ENCODE measurements around the gene PACRG.

GRCh38 chr6:162713974-162714780 lies 13.6 kb upstream of the PACRG start:
- TF ChIP-seq, protein P1, sequence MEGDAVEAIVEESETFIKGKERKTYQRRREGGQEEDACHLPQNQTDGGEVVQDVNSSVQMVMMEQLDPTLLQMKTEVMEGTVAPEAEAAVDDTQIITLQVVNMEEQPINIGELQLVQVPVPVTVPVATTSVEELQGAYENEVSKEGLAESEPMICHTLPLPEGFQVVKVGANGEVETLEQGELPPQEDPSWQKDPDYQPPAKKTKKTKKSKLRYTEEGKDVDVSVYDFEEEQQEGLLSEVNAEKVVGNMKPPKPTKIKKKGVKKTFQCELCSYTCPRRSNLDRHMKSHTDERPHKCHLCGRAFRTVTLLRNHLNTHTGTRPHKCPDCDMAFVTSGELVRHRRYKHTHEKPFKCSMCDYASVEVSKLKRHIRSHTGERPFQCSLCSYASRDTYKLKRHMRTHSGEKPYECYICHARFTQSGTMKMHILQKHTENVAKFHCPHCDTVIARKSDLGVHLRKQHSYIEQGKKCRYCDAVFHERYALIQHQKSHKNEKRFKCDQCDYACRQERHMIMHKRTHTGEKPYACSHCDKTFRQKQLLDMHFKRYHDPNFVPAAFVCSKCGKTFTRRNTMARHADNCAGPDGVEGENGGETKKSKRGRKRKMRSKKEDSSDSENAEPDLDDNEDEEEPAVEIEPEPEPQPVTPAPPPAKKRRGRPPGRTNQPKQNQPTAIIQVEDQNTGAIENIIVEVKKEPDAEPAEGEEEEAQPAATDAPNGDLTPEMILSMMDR (IDR thresholded peaks at IDR 0.05 in 4 of 5, conservative IDR thresholded peaks at IDR 0.05 in 1 of 5): no peak
- no peak for TF ChIP-seq POLR2A (IDR thresholded peaks at IDR 0.05)

All from gastrocnemius medialis (tissue), 4 donors.